Ovary (tissue), 9 donors: ENCODE data around the gene SLC26A11. TPM values are rescaled to one million over a fixed set of nuclear protein-coding genes. Genes with fewer than 3 reads are reported as not detected.
"Not testable (repeated sequence)": the region's sequence is repeated elsewhere in the genome, so short reads cannot be mapped to it uniquely, and the experiment has no call there.

ENCODE experiments used
- DNase-seq, 5 donors: peaks; one replicate each; pipeline ENCODE4 v3.0.0-alpha.2; 2019 to 2020
- H3K27ac ChIP-seq, 2 donors: fragments of 200-600 bp; one replicate each; pipeline versions ENCODE4 v1.5.1 to v1.8.0; 2019 to 2022
- H3K27me3 ChIP-seq: fragments of 200-600 bp; one replicate; pipeline ENCODE4 v1.8.0; 2022
- H3K36me3 ChIP-seq: fragments of 200-600 bp; sonication (generic); one replicate; pipeline ENCODE4 v1.5.1; 2019
- H3K4me1 ChIP-seq: one replicate; pipeline ENCODE4 v1.8.1; 2013; ENCODE audit warnings: mild to moderate bottlenecking, moderate library complexity; ENCODE audit not compliant: insufficient read depth
- H3K4me3 ChIP-seq: fragments of 200-600 bp; sonication (generic); one replicate; pipeline ENCODE4 v1.5.1; 2017
- H3K9me3 ChIP-seq, 2 donors: fragments of 200-600 bp in 1 of 2; sonication (generic) in 1 of 2; one replicate each; pipeline versions ENCODE4 v1.5.1 to v1.8.1; 2013 to 2019; ENCODE audit warnings: mild to moderate bottlenecking in 1 of 2, moderate library complexity in 1 of 2
- CTCF ChIP-seq, 3 donors: fragments of 450-650 bp in 2 of 3; fragments of 200-600 bp in 1 of 3; IDR thresholded peaks; one replicate each; pipeline versions ENCODE4 v1.5.1 to v1.8.0; 2016 to 2022; ENCODE audit warnings: antibody characterized with exemption in 3 of 3, mild to moderate bottlenecking in 1 of 3
- EP300 ChIP-seq: sonication (generic); formaldehyde crosslinking; IDR thresholded peaks from one replicate; pipeline ENCODE4 v1.6.1; 2017; ENCODE audit warnings: antibody characterized with exemption
- POLR2A ChIP-seq: fragments of 450-650 bp; IDR thresholded peaks from one replicate; pipeline ENCODE4 v1.6.1; 2017; ENCODE audit warnings: antibody characterized with exemption, mild to moderate bottlenecking, moderate library complexity
- WGBS, 3 donors: extraction: QIAGEN DNeasy Blood & Tissue Kit in 1 of 3; methylation state at CpG; one replicate each; pipeline versions ENCODE4 v1.1.5 to v1.1.7; 2013 to 2017; 5-methylcytosine and 5-hydroxymethylcytosine counted together
- intact Hi-C, 4 donors: fragments of 100-400 bp; cut with DNase I; formaldehyde crosslinking; loops; one replicate each; pipeline versions ENCODE4 v1.11.0 to v1.15.1; 2022 to 2023
- polyA plus RNA-seq, 2 donors: library from polyadenylated mRNA; stranded (reverse); fragments of 200-250 nt in 1 of 2; fragments of 350-450 nt in 1 of 2; fragmentation: Illumina TruSeq in 1 of 2; extraction: RNeasy Lipid Tissue Mini Kit (QIAGEN cat#74804) in 1 of 2; gene quantifications; one replicate each; pipeline ENCODE4 v1.2.3, GENCODE V29; 2013 to 2014
- total RNA-seq, 7 donors: library from RNA; depleted of rRNA in 2 of 7; stranded (reverse); fragments of >200 nt in 2 of 7; fragmentation: NEBNext Ultra II Directional in 3 of 7; extraction: Animal tissue kit (Norgen Biotek cat#: 25700) in 3 of 7; gene quantifications; one replicate each; pipeline versions ENCODE4 v1.1.0 to v1.2.4, GENCODE V29; 2016 to 2023
- donor health status: DM: no; HTN: no; CAD: no; lungs with moderate emphysema.
- donor health status: DM: no; HTN: no; CAD: no.
- donor health status: Bipolar disorder and iron deficiency.
- donor health status: DM: yes; HTN: yes; CAD: no.
- donor health status: DM: no; HTN: no; CAD: no.
- donor health status: DM: yes; HTN: yes; CAD: no.

SLC26A11 gene
- total and polyA plus RNA-seq, 9 donors, result 8.4 to 30.3 (median 22.8) TPM

- 45 to 51% (median 51%) methylated on average over 4 of the region's 4 CpGs for WGBS, 3 donors
- Histone ChIP-seq H3K9me3 (no peaks in the 10 kb centered on the region), H3K27me3 (no peaks in the 10 kb centered on the region), H3K4me1 (peaks cover 6% of the 10 kb centered on the region), H3K4me3 (no peak overlapping the region), H3K27ac (no peak overlapping the region), H3K36me3 (no peaks in the 10 kb centered on the region)
- DNase-seq, result no peak
- intact Hi-C loops, result no loop called here
- no peak for TF ChIP-seq POLR2A
- no peak for TF ChIP-seq EP300
- no peak for TF ChIP-seq CTCF (IDR thresholded peaks at IDR 0.05)
Measured at GRCh38 chr17:80274871-80275449, 54.7 kb downstream of the SLC26A11 start.

GRCh38 chr17:80275857-80276256, 55.6 kb downstream of the SLC26A11 start:
- H3K4me3 ChIP-seq, intact Hi-C loops, H3K27me3 ChIP-seq, H3K4me1 ChIP-seq, H3K9me3 ChIP-seq, H3K27ac ChIP-seq, DNase-seq, H3K36me3 ChIP-seq: not testable (repeated sequence)
- WGBS, 3 donors, result 92 to 97% (median 93%) methylated on average over 8 of the region's 8 CpGs

GRCh38 chr17:80277751-80278671, 57.8 kb downstream of the SLC26A11 start:
- Histone ChIP-seq H3K9me3 (no peaks in the 10 kb centered on the region), H3K4me3 (no peak overlapping the region), H3K36me3 (no peaks in the 10 kb centered on the region), H3K27ac (no peak overlapping the region), H3K27me3 (no peaks in the 10 kb centered on the region), H3K4me1 (peaks cover 8% of the 10 kb centered on the region)
- no peak for TF ChIP-seq POLR2A
- no peak for TF ChIP-seq EP300
- TF ChIP-seq CTCF (IDR thresholded peaks at IDR 0.05), result no peak
- 88 to 91% (median 90%) methylated on average over 34 of the region's 34 CpGs for WGBS, 3 donors
- intact Hi-C loops, result no loop called here
- DNase-seq, result no peak

GRCh38 chr17:80279895-80280294, 59.7 kb downstream of the SLC26A11 start:
- 10 to 17% (median 13%) methylated on average over 14 of the region's 14 CpGs for WGBS, 3 donors
- H3K4me1 ChIP-seq, result peaks cover 7% of the 10 kb centered on the region
- no peak overlapping the region for H3K4me3 ChIP-seq
- H3K36me3 ChIP-seq, result no peaks in the 10 kb centered on the region
- intact Hi-C loops, result no loop called here
- no peaks in the 10 kb centered on the region for H3K27me3 ChIP-seq
- DNase-seq, result peak; percentile 63 to 91 (median 79)
- TF ChIP-seq EP300 (no peak), CTCF (IDR thresholded peaks at IDR 0.05) (no peak), POLR2A (no peak)
- no peak overlapping the region for H3K27ac ChIP-seq
- H3K9me3 ChIP-seq, result no peaks in the 10 kb centered on the region

- Histone ChIP-seq H3K4me1 (peaks cover 5% of the 10 kb centered on the region), H3K4me3 (no peak overlapping the region), H3K27ac (no peak overlapping the region), H3K36me3 (no peaks in the 10 kb centered on the region), H3K9me3 (no peaks in the 10 kb centered on the region), H3K27me3 (no peaks in the 10 kb centered on the region)
- intact Hi-C loops, result no loop called here
- no peak for DNase-seq
- WGBS, 3 donors, result 90 to 93% (median 92%) methylated on average over 10 of the region's 10 CpGs
- TF ChIP-seq POLR2A (no peak), CTCF (IDR thresholded peaks at IDR 0.05) (no peak), EP300 (no peak)
Measured at GRCh38 chr17:80281516-80281915, 61.3 kb downstream of the SLC26A11 start.
